Tibial nerve (tissue), 4 donors: Measurements from ENCODE around the gene CLIC5. TPM values are rescaled to one million over a fixed set of nuclear protein-coding genes. Genes with fewer than 3 reads are reported as not detected.

Experiments
- DNase-seq, 2 donors: peaks; one replicate each; pipeline ENCODE4 v3.0.0-alpha.2; 2019; ENCODE audit warnings: low spot score in 2 of 2
- H3K27ac ChIP-seq, 4 donors: fragments of 200-600 bp; sonication (generic) in 3 of 4; one replicate each; pipeline ENCODE4 v1.5.1; 2017 to 2019; ENCODE audit warnings: mild to moderate bottlenecking in 1 of 4
- H3K27me3 ChIP-seq, 2 donors: fragments of 200-600 bp; sonication (generic) in 1 of 2; one replicate each; pipeline versions ENCODE4 v1.5.1 to v1.6.0; 2017 to 2019
- H3K36me3 ChIP-seq, 3 donors: fragments of 200-600 bp; sonication (generic); one replicate each; pipeline ENCODE4 v1.5.1; 2018 to 2019
- H3K4me1 ChIP-seq, 4 donors: fragments of 200-600 bp; sonication (generic) in 3 of 4; one replicate each; pipeline ENCODE4 v1.5.1; 2017 to 2019
- H3K4me3 ChIP-seq, 4 donors: fragments of 200-600 bp; sonication (generic) in 3 of 4; one replicate each; pipeline ENCODE4 v1.5.1; 2017 to 2019; ENCODE audit warnings: mild to moderate bottlenecking in 1 of 4, moderate library complexity in 1 of 4
- H3K9me3 ChIP-seq, 4 donors: fragments of 200-600 bp; sonication (generic) in 3 of 4; one replicate each; pipeline ENCODE4 v1.5.1; 2017 to 2019
- EP300 ChIP-seq, 2 donors: sonication (generic); formaldehyde crosslinking; IDR thresholded peaks; one replicate each; pipeline ENCODE4 v1.6.1; 2017; ENCODE audit warnings: antibody characterized with exemption in 2 of 2, mild to moderate bottlenecking in 1 of 2
- POLR2A ChIP-seq, 2 donors: fragments of 450-650 bp; IDR thresholded peaks; one replicate each; pipeline ENCODE4 v1.6.1; 2017; ENCODE audit warnings: antibody characterized with exemption in 2 of 2, mild to moderate bottlenecking in 2 of 2, moderate library complexity in 2 of 2
- WGBS, 2 donors: methylation state at CpG; one replicate each; pipeline ENCODE4 v1.1.5; 2018; 5-methylcytosine and 5-hydroxymethylcytosine counted together
- total RNA-seq, 4 donors: library from RNA; depleted of rRNA; stranded (reverse); fragments of >200 nt; gene quantifications; one replicate each; pipeline ENCODE4 v1.1.0, GENCODE V29; 2016
- TF ChIP-seq, protein P1 (sequence below), 5 experiments: fragments of 200-600 bp in 3 of 5; fragments of 450-650 bp in 2 of 5; sonication (generic) in 3 of 5; IDR thresholded peaks; one replicate each; pipeline ENCODE4 v1.5.1; 2016 to 2019; ENCODE audit warnings: antibody characterized with exemption in 5 of 5, mild to moderate bottlenecking in 3 of 5, moderate library complexity in 2 of 5

Gene CLIC5
- total RNA-seq, 4 donors from 2014 or later = 6.6 to 47.2 (median 34.8) TPM

DNA sequence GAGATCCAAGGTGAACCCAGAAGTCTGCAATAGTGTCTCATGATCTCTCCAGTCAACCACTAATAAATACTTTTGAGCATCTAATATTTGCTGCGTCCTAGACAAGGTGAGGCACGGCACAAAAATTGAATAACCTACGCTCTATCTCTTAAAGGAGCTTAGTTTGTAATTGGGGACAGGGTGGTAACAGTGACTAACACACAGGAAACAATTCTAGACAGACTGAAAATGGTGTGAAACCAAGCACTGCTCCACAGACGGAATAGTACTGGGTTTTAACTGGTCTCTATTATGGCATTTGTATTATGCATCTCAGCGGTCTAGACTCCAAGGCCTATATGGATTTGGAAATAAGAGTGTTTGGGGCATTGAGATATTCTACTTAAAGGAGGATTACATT, 120.1 kb downstream of the CLIC5 start:
- H3K27me3 ChIP-seq = no peaks in the 10 kb centered on the region
- no peaks in the 10 kb centered on the region for H3K36me3 ChIP-seq
- WGBS, 2 donors = 74 to 77% methylated on average over 5 of the region's 5 CpGs
- peaks cover 0 to 3% (median 0%) of the 10 kb centered on the region in 4 donors for H3K4me1 ChIP-seq
- no peak for DNase-seq
- H3K27ac ChIP-seq = no peak overlapping the region
- no peak overlapping the region for H3K4me3 ChIP-seq
- TF ChIP-seq POLR2A (IDR thresholded peaks at IDR 0.05) = no peak
- no peaks in the 10 kb centered on the region for H3K9me3 ChIP-seq

DNA sequence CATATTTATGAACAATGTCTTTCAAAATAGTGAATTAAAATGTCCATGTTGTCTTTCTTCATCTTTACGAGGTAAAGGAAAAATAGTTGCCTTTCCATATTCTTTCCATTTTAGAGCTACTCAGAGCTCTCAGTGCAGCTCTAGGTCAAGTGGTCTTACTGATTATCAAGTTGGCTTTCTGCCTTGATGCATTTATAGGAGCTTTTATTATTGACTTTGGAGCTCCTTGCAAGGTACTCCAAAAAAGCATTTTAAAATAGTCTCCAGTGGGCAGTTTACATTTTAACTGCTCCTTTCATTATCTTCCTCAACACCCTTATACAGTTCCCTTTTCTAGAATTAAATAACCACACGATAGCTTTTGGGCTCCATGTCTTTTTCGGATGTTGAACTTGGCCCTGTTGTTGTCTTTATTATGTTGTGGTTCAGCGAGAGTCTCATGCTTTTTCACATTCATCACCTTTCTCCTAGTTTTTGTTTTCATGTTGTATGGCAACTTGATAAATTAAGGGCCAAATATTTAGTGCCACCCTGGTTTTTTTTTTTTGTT, 122.9 kb downstream of the CLIC5 start:
- H3K4me1 ChIP-seq = peaks cover 0 to 3% (median 0%) of the 10 kb centered on the region in 4 donors
- H3K36me3 ChIP-seq = no peaks in the 10 kb centered on the region
- DNase-seq = no peak
- no peak overlapping the region for H3K27ac ChIP-seq
- WGBS, 2 donors = 53 to 56% methylated on average over 4 of the region's 4 CpGs
- H3K27me3 ChIP-seq = no peaks in the 10 kb centered on the region
- TF ChIP-seq EP300 (IDR thresholded peaks at IDR 0.05) (no peak), POLR2A (IDR thresholded peaks at IDR 0.05) (no peak)
- TF ChIP-seq, protein P1, sequence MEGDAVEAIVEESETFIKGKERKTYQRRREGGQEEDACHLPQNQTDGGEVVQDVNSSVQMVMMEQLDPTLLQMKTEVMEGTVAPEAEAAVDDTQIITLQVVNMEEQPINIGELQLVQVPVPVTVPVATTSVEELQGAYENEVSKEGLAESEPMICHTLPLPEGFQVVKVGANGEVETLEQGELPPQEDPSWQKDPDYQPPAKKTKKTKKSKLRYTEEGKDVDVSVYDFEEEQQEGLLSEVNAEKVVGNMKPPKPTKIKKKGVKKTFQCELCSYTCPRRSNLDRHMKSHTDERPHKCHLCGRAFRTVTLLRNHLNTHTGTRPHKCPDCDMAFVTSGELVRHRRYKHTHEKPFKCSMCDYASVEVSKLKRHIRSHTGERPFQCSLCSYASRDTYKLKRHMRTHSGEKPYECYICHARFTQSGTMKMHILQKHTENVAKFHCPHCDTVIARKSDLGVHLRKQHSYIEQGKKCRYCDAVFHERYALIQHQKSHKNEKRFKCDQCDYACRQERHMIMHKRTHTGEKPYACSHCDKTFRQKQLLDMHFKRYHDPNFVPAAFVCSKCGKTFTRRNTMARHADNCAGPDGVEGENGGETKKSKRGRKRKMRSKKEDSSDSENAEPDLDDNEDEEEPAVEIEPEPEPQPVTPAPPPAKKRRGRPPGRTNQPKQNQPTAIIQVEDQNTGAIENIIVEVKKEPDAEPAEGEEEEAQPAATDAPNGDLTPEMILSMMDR (IDR thresholded peaks at IDR 0.05) = no peak
- H3K4me3 ChIP-seq = no peak overlapping the region
- no peaks in the 10 kb centered on the region for H3K9me3 ChIP-seq

DNA sequence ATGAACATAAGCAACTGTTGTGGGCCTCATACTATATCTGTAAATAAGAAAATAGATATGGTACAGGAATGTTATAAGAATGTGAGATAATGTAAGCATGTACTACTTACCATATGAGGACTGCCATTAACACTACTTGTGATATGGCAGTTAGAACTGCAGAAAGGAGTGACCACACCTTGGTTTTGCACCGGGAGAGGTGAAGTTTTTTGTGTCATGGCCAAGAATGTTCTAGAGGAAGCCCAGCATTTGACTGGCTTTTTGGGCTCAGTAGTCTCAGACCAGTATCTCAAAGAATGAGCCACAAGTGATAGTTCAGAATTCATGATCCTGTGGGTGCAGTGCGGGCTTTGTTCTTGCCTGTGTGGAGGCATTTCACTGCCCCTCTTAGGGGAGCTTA, 123.5 kb downstream of the CLIC5 start:
- WGBS, 2 donors = 89% methylated on average over 2 of the region's 2 CpGs
- Histone ChIP-seq H3K27me3 (no peaks in the 10 kb centered on the region), H3K36me3 (no peaks in the 10 kb centered on the region), H3K9me3 (no peaks in the 10 kb centered on the region), H3K4me3 (no peak overlapping the region), H3K27ac (no peak overlapping the region), H3K4me1 (peaks cover 0 to 1% (median 0%) of the 10 kb centered on the region in 4 donors)
- no peak for DNase-seq
- TF ChIP-seq EP300 (IDR thresholded peaks at IDR 0.05) (no peak), POLR2A (IDR thresholded peaks at IDR 0.05) (no peak)
- TF ChIP-seq, protein P1 (IDR thresholded peaks at IDR 0.05) = no peak

DNA sequence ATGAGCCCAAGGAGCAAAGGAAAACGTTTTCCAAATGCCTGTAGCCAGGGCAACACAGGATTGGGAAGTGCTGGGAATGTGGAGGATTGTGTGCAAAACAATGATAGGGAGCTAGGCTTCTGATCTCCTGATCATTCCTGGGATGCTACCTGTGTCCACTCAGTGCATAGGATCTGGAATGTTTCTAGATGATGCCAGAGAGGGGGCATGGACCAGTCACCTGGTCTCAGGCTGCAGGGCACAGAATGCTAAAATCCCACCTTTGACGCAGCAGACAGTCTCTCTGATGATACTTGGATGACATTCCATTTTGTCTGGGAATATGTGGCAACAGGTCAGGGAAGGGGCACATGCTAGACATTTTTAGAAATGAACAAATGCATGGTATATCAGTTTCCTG, 128.9 kb downstream of the CLIC5 start:
- Histone ChIP-seq H3K27me3 (no peaks in the 10 kb centered on the region), H3K4me3 (no peak overlapping the region), H3K4me1 (no peaks in the 10 kb centered on the region), H3K36me3 (no peaks in the 10 kb centered on the region), H3K9me3 (no peaks in the 10 kb centered on the region), H3K27ac (no peak overlapping the region)
- DNase-seq = no peak
- TF ChIP-seq EP300 (IDR thresholded peaks at IDR 0.05) = no peak
- no peak for TF ChIP-seq POLR2A (IDR thresholded peaks at IDR 0.05)
- TF ChIP-seq, protein P1 (IDR thresholded peaks at IDR 0.05) = no peak
- 46 to 49% methylated on average over 2 of the region's 2 CpGs for WGBS, 2 donors

DNA sequence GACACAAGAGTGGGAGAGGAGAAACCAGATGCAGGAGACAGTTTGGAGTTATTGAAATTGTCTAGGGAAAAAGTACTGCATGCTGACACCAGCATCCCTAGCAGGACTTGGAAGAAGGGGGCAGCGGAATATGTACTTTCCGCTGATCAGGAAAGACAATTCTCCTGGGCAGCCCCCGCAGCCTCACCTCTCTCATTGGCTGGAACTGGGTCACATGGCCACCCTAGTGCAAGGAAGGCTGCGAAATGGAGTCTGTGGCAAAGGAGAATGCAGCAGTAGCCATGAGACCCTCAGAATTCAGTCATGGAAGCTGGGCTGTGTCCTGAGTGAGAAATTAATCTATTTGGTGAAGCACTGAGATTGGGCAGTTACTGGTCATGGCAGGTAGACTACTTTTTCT, 131.3 kb downstream of the CLIC5 start:
- TF ChIP-seq, protein P1 (IDR thresholded peaks at IDR 0.05) = no peak
- TF ChIP-seq EP300 (IDR thresholded peaks at IDR 0.05) (no peak), POLR2A (IDR thresholded peaks at IDR 0.05) (no peak)
- WGBS, 2 donors = 73 to 83% methylated on average over 4 of the region's 4 CpGs
- peaks cover 0 to 11% (median 2%) of the 10 kb centered on the region in 4 donors for H3K4me1 ChIP-seq
- no peaks in the 10 kb centered on the region for H3K27me3 ChIP-seq
- no peak for DNase-seq
- H3K9me3 ChIP-seq = no peaks in the 10 kb centered on the region
- H3K4me3 ChIP-seq = no peak overlapping the region
- no peak overlapping the region for H3K27ac ChIP-seq
- no peaks in the 10 kb centered on the region for H3K36me3 ChIP-seq

DNA sequence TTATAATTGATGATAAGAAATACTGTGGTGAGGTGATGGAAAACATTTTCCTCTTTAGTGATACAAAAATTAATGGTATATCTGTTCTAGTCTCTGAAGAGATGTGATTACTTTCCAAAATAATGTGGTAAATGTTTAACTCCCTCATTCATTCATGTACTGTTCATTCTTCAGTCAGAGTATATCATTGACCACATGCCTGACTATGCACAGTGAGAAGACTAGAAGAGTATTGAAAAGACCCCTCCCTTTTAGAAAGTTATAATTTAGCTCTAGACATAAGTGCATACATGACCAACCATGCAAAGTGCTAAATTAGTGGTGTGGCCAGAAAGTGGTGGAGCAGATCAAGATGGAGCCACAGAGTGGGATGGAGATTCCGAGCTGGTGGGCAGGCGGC, 133.0 kb downstream of the CLIC5 start:
- DNase-seq = no peak
- WGBS, 2 donors = 97 to 98% methylated on average over 2 of the region's 2 CpGs
- H3K36me3 ChIP-seq = no peaks in the 10 kb centered on the region
- no peak overlapping the region for H3K27ac ChIP-seq
- H3K27me3 ChIP-seq = no peaks in the 10 kb centered on the region
- H3K4me1 ChIP-seq = peaks cover 0 to 11% (median 2%) of the 10 kb centered on the region in 4 donors
- no peak overlapping the region for H3K4me3 ChIP-seq
- no peaks in the 10 kb centered on the region for H3K9me3 ChIP-seq
- TF ChIP-seq, protein P1 (IDR thresholded peaks at IDR 0.05) = no peak
- TF ChIP-seq EP300 (IDR thresholded peaks at IDR 0.05) = no peak
- TF ChIP-seq POLR2A (IDR thresholded peaks at IDR 0.05) = no peak
